Measurements from ENCODE around the gene CD320.
A peak's percentile ranks its signal among the peaks of the same experiment; 100 is the strongest.

Gene CD320

DNA sequence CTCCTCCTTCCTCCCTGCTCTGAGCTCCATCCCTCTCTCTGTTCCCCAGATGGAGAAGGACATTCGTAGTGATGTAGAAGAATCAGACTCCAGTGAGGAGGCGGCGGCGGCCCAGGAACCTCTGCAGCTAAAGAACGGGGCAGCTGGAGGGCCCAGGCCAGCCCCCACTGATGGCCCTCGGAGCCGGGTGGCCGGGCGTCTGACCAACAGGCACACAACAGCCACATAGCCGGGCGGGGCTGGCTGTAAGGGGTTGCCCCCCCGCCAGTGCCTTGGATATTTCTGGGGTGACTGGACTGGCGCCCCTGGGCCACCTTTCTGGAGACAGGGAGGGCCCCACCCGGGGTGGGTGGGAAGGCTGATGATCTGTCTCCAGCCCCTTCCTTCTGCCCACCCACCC is 46.3 kb downstream of the CD320 start:
- H3K36me3 ChIP-seq (ENCODE audit: control insufficient read depth in 2 of 2, insufficient read depth in 1 of 2, low read length in 2 of 2): peaks cover 0 to 11% of the 10 kb centered on the region in 2 experiments; a peak in 1 of 3 replicates
- TF ChIP-seq ZNF48 (tag by site-specific recombination; IDR thresholded peaks at IDR 0.05): no peak
- TF ChIP-seq, protein P1, sequence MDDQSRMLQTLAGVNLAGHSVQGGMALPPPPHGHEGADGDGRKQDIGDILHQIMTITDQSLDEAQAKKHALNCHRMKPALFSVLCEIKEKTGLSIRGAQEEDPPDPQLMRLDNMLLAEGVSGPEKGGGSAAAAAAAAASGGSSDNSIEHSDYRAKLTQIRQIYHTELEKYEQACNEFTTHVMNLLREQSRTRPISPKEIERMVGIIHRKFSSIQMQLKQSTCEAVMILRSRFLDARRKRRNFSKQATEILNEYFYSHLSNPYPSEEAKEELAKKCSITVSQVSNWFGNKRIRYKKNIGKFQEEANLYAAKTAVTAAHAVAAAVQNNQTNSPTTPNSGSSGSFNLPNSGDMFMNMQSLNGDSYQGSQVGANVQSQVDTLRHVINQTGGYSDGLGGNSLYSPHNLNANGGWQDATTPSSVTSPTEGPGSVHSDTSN (CRISPR knock-in tag; IDR thresholded peaks at IDR 0.05): no peak
- ChIA-PET CTCF (interaction anchor here (0.5 kb wide), 1 partner anchor 316 kb away, joined by 3 read pairs; no protein-coding TSS in a partner anchor), POLR2A (interaction anchor here (0.7 kb wide), 1 partner anchor 318 kb away, joined by 3 read pairs; no protein-coding TSS in a partner anchor)
- no peaks in the 10 kb centered on the region for H3K9me3 ChIP-seq (ENCODE audit: control insufficient read depth, insufficient read depth, low read depth, low read length)
- no peaks in the 10 kb centered on the region for H3K4me1 ChIP-seq (ENCODE audit: control insufficient read depth, insufficient read depth, low read length)
- no peak overlapping the region for H3K4me3 ChIP-seq (ENCODE audit: low read depth, low read length)
- H3K27ac ChIP-seq (ENCODE audit: extremely low read depth, low read depth, low read length): no peak overlapping the region

DNA sequence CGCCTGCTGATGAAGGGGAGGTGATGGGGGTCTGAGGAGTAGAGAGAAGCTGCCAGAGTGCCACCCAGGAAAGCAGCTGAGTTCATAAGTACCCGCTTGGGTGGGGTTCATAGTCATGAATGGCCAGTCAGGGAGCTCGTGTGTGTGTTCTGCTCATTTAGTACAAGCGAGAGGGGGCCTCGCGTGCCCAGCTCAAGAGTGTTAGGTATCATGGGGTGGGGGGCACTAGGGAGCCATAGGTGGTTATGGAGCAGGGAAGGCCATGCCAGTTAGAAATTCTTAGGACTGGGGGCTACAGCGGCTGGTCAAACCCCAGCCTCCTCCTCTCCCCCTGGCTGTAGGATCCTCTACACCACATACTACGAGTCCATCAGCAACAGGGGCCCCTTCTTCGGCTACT is 46.8 kb downstream of the CD320 start:
- no peak overlapping the region for H3K4me3 ChIP-seq (ENCODE audit: low read depth, low read length)
- ChIA-PET POLR2A (no interaction called here), CTCF (interaction anchor here (0.5 to 0.7 kb wide), 2 partner anchors 263 to 315 kb away, joined by 3 read pairs; no protein-coding TSS in a partner anchor)
- no peaks in the 10 kb centered on the region for H3K9me3 ChIP-seq (ENCODE audit: control insufficient read depth, insufficient read depth, low read depth, low read length)
- H3K4me1 ChIP-seq (ENCODE audit: control insufficient read depth, insufficient read depth, low read length): no peaks in the 10 kb centered on the region
- no peak for TF ChIP-seq ZNF843 (tag by site-specific recombination; IDR thresholded peaks at IDR 0.05)
- peak; percentile 95 for TF ChIP-seq ZNF16 (tag by site-specific recombination; IDR thresholded peaks at IDR 0.05; ENCODE audit: low read depth)
- TF ChIP-seq ZNF175 (tag by site-specific recombination; IDR thresholded peaks at IDR 0.05): no peak
- no peak for TF ChIP-seq ZBTB21 (tag by site-specific recombination; IDR thresholded peaks at IDR 0.05)
- TF ChIP-seq ZNF24 (tag by site-specific recombination; IDR thresholded peaks at IDR 0.05): no peak
- TF ChIP-seq, protein P2, sequence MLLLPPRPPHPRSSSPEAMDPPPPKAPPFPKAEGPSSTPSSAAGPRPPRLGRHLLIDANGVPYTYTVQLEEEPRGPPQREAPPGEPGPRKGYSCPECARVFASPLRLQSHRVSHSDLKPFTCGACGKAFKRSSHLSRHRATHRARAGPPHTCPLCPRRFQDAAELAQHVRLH (tag by site-specific recombination; IDR thresholded peaks at IDR 0.05): no peak
- no peak for TF ChIP-seq ZNF433 (tag by site-specific recombination; IDR thresholded peaks at IDR 0.05; ENCODE audit: low read depth)
- H3K36me3 ChIP-seq (ENCODE audit: control insufficient read depth in 2 of 2, insufficient read depth in 1 of 2, low read length in 2 of 2): peaks cover 0 to 16% of the 10 kb centered on the region in 2 experiments; a peak in 1 of 3 replicates
- H3K27ac ChIP-seq (ENCODE audit: extremely low read depth, low read depth, low read length): peak overlapping the region; percentile 11; the same call in 1 of the 2 replicates

DNA sequence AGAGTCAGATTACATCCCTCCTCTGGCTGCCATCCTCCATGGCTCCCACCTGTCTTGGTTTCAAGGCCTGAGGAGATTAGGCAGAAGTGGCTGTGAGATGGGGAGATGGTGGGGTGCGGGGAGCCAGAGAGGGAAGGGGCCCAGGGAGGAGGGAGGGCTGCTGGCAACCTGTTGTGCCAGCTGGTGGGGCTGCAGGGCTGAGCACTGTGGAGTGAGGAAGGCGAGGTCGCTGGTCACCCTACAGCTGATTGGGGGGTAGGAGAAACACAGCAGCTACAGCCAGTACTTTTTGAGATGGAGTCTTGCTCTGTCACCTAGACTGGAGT is 48.3 kb downstream of the CD320 start:
- ChIA-PET CTCF (interaction anchor here (0.9 kb wide), 1 partner anchor 257 kb away, joined by 3 read pairs; no protein-coding TSS in a partner anchor), POLR2A (no interaction called here)
- no peaks in the 10 kb centered on the region for H3K4me1 ChIP-seq (ENCODE audit: control insufficient read depth, insufficient read depth, low read length)
- no peak overlapping the region for H3K4me3 ChIP-seq (ENCODE audit: low read depth, low read length)
- TF ChIP-seq SCRT1 (tag by site-specific recombination; IDR thresholded peaks at IDR 0.05; ENCODE audit: borderline replicate concordance) (peak; percentile 68; the same call in 1 of the 2 replicates), ZNF221 (tag by site-specific recombination; IDR thresholded peaks at IDR 0.05; ENCODE audit: borderline replicate concordance) (no peak), ZNF16 (tag by site-specific recombination; IDR thresholded peaks at IDR 0.05; ENCODE audit: low read depth) (peak; percentile 58; the same call in 1 of the 2 replicates), SCRT2 (tag by site-specific recombination; IDR thresholded peaks at IDR 0.05) (peak; percentile 62; the same call in 1 of the 2 replicates)
- no peaks in the 10 kb centered on the region for H3K9me3 ChIP-seq (ENCODE audit: control insufficient read depth, insufficient read depth, low read depth, low read length)
- H3K27ac ChIP-seq (ENCODE audit: extremely low read depth, low read depth, low read length): no peak overlapping the region
- H3K36me3 ChIP-seq (ENCODE audit: control insufficient read depth in 2 of 2, insufficient read depth in 1 of 2, low read length in 2 of 2): peaks cover 0 to 30% of the 10 kb centered on the region in 2 experiments; a peak in 1 of 3 replicates

DNA sequence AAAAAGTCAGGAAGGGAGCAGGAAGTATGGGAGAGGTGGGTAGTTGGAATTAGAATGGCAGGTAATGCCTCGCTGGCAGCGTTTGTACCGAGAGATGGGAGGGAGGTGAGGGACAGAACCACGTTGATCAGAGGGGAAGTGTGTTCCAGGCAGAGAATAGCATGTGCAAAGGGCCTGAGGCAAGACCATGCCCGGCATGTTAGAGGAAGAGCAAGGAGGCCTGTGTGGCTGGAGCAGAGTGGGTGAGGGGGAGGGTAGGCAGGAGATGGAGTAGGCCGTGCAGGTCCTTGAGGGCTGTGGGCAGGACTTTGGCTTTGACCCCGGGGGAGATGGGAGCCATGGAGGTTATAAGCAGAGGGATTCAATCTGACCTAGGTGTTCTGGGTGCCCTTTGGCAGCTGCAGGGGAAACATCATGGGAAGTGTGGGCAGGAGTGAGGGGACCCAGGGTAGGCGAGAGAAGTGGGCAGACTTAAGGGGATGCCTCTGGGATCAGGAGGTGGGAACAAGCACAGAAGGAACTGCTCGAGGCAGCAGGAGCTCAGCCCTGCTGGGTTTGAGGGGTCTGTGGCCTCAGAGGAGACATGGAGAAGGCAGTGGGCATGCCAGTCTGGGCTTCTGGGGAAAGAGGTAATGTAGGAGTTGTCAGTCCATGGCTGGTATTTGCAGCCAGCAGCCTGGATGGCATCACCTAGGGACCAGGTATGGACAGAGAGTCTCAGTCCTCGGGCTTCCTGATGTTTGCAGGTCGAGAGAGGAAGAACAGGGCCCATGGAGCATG is 48.8 kb downstream of the CD320 start:
- Histone ChIP-seq H3K9me3 (ENCODE audit: control insufficient read depth, insufficient read depth, low read depth, low read length) (no peaks in the 10 kb centered on the region), H3K4me3 (ENCODE audit: low read depth, low read length) (no peak overlapping the region), H3K27ac (ENCODE audit: extremely low read depth, low read depth, low read length) (no peak overlapping the region), H3K4me1 (ENCODE audit: control insufficient read depth, insufficient read depth, low read length) (no peaks in the 10 kb centered on the region), H3K36me3 (ENCODE audit: control insufficient read depth in 2 of 2, insufficient read depth in 1 of 2, low read length in 2 of 2) (peaks cover 0 to 30% of the 10 kb centered on the region in 2 experiments; a peak in 1 of 3 replicates)
- CTCF ChIA-PET: interaction anchor here (0.9 kb wide), 1 partner anchor 316 kb away, joined by 3 read pairs; the partner anchor contains the start of gene TIMM44
- POLR2A ChIA-PET: no interaction called here
- TF ChIP-seq, protein P3, sequence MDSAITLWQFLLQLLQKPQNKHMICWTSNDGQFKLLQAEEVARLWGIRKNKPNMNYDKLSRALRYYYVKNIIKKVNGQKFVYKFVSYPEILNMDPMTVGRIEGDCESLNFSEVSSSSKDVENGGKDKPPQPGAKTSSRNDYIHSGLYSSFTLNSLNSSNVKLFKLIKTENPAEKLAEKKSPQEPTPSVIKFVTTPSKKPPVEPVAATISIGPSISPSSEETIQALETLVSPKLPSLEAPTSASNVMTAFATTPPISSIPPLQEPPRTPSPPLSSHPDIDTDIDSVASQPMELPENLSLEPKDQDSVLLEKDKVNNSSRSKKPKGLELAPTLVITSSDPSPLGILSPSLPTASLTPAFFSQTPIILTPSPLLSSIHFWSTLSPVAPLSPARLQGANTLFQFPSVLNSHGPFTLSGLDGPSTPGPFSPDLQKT (IDR thresholded peaks at IDR 0.05; ENCODE audit: borderline replicate concordance, low read depth, low read length): no peak
- no peak for TF ChIP-seq YY2 (tag by site-specific recombination; IDR thresholded peaks at IDR 0.05)
- TF ChIP-seq ZNF16 (tag by site-specific recombination; IDR thresholded peaks at IDR 0.05; ENCODE audit: low read depth): peak; percentile 46; the same call in 1 of the 2 replicates
- TF ChIP-seq ZNF623 (tag by site-specific recombination; IDR thresholded peaks at IDR 0.05): peak; percentile 98
- TF ChIP-seq, protein P4, sequence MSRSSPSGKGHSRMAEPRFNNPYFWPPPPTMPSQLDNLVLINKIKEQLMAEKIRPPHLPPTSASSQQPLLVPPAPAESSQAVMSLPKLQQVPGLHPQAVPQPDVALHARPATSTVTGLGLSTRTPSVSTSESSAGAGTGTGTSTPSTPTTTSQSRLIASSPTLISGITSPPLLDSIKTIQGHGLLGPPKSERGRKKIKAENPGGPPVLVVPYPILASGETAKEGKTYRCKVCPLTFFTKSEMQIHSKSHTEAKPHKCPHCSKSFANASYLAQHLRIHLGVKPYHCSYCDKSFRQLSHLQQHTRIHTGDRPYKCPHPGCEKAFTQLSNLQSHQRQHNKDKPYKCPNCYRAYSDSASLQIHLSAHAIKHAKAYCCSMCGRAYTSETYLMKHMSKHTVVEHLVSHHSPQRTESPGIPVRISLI (tag by site-specific recombination; IDR thresholded peaks at IDR 0.05): no peak
- TF ChIP-seq OVOL3 (tag by site-specific recombination; IDR thresholded peaks at IDR 0.05): no peak
- peak; percentile 88 for TF ChIP-seq ZFP3 (tag by site-specific recombination; IDR thresholded peaks at IDR 0.05; ENCODE audit: low read depth)
- no peak for TF ChIP-seq ZNF2 (tag by site-specific recombination; IDR thresholded peaks at IDR 0.05)
- peak; percentile 52 for TF ChIP-seq ZFHX2 (tag by site-specific recombination; conservative IDR thresholded peaks at IDR 0.05)
